ENCODE data around the gene IL12RB1. TPM values are rescaled to one million over a fixed set of nuclear protein-coding genes. Genes with fewer than 3 reads are reported as not detected.

Gene IL12RB1
- total and polyA plus RNA-seq, 2 of the 13 experiments (the other 11 are each of a cell fraction or from before 2014, with no cell fraction given), result 0.03 to 0.04 TPM

- peak; percentile 31 for TF ChIP-seq AGO2 (optimal IDR thresholded peaks at IDR 0.05; ENCODE audit: low read depth, low read length)
- TF ChIP-seq ZBTB33 (CRISPR knock-in tag; IDR thresholded peaks at IDR 0.05), result peak; percentile 67
- 0 out of 4 replicates have a peak, but pooled peaks of 1 of the 2 experiments have one; percentile 23 for TF ChIP-seq POLR2A (IDR thresholded peaks at IDR 0.05; ENCODE audit: insufficient read depth in 1 of 2, low read depth in 2 of 2, low read length in 2 of 2)
- no peak for TF ChIP-seq MXD4 (CRISPR knock-in tag; IDR thresholded peaks at IDR 0.05)
Measured at GRCh38 chr19:18023622-18024251, 63.0 kb downstream of the IL12RB1 start (continued).

GRCh38 chr19:18021121-18021755, 65.5 kb downstream of the IL12RB1 start:
- 21% methylated on average over 9 of the region's 21 CpGs for WGBS (ENCODE audit: low lambda C conversion rate)
- H3K9me3 ChIP-seq (ENCODE audit: low read length), result no peaks in the 10 kb centered on the region
- intact Hi-C loops (cut with micrococcal nuclease; ENCODE audit: unreplicated experiment), result no loop called here
- H3K79me2 ChIP-seq (ENCODE audit: insufficient read depth, low read length), result no peaks in the 10 kb centered on the region
- H3K27ac ChIP-seq (ENCODE audit: extremely low read length, insufficient read depth, low read length), result no peak overlapping the region
- in situ Hi-C loops (cut with HindIII; ENCODE audit: extremely low pct_ligation_motif_present, low pct_unique_long_range_greater_than_20kb), result no loop called here
- H2AFZ ChIP-seq (ENCODE audit: low read length), result no peak overlapping the region
- FAIRE-seq (no peak), DNase-seq (ENCODE audit: low spot score) (no peak), ATAC-seq (peak; percentile 16)
- H3K9ac ChIP-seq (ENCODE audit: insufficient read depth, low read depth, low read length), result peak overlapping the region; percentile 57
- no peaks in the 10 kb centered on the region for H4K20me1 ChIP-seq (ENCODE audit: insufficient read depth, low read length)
- H3K36me3 ChIP-seq (replicated peaks in 1 of 2; ENCODE audit: control insufficient read depth in 1 of 2, insufficient read depth in 2 of 2, low read length in 2 of 2), result no peaks in the 10 kb centered on the region
- no peaks in the 10 kb centered on the region for H3K27me3 ChIP-seq (ENCODE audit: control insufficient read depth in 1 of 2, insufficient read depth in 2 of 2, low read length in 2 of 2)
- no TSS peak for BruUV-seq (replicated peaks)
- ChIA-PET CTCF (ENCODE audit: low intra/inter-chr PET ratio, low total read pairs) (no interaction called here), POLR2A (interaction anchor here (0.6 to 2.1 kb wide), 3 partner anchors 8 to 71 kb away, joined by 4 to 10 read pairs (median 5); no protein-coding TSS in a partner anchor)
- peaks cover 62% of the 10 kb centered on the region for H3K4me1 ChIP-seq (ENCODE audit: insufficient read depth, low read length)
- peak overlapping the region; percentile 26 to 62 (median 37); a peak in 5 of 6 replicates for H3K4me3 ChIP-seq (replicated peaks in 1 of 3; ENCODE audit: insufficient read depth in 1 of 3, low read depth in 2 of 3, low read length in 3 of 3)
- peak overlapping the region; percentile 88 for H3K4me2 ChIP-seq (ENCODE audit: low read depth, low read length)
- TF ChIP-seq FOSL2 (CRISPR knock-in tag; IDR thresholded peaks at IDR 0.05), result peak; percentile 86
- no peak for TF ChIP-seq REL (CRISPR knock-in tag; conservative IDR thresholded peaks at IDR 0.05)
- peak; percentile 47 for TF ChIP-seq SRSF1 (optimal IDR thresholded peaks at IDR 0.05; ENCODE audit: low read depth, low read length)
- 0 out of 2 replicates have a peak, but pooled peaks have one; percentile 12 for TF ChIP-seq RXRA (CRISPR knock-in tag; IDR thresholded peaks at IDR 0.05)
- peak; percentile 77 for TF ChIP-seq BCL6 (CRISPR knock-in tag; IDR thresholded peaks at IDR 0.05)
- peak; percentile 74 for TF ChIP-seq HNRNPL (IDR thresholded peaks at IDR 0.05; ENCODE audit: low read depth, low read length)
- peak; percentile 68 for TF ChIP-seq ZBTB43 (CRISPR knock-in tag; conservative IDR thresholded peaks at IDR 0.05)
- peak; percentile 46 for TF ChIP-seq AGO2 (optimal IDR thresholded peaks at IDR 0.05; ENCODE audit: low read depth, low read length)
- TF ChIP-seq EP300 (IDR thresholded peaks at IDR 0.05; ENCODE audit: low read depth in 2 of 2, low read length in 2 of 2), result peak in 1 of 2 experiments; percentile 19; a peak in 1 of 4 replicates
- no peak for TF ChIP-seq EP300 (CRISPR knock-in tag; IDR thresholded peaks at IDR 0.05; ENCODE audit: borderline replicate concordance)
- TF ChIP-seq ZBTB33 (CRISPR knock-in tag; IDR thresholded peaks at IDR 0.05), result peak; percentile 2; the same call in 1 of the 2 replicates
- no peak for TF ChIP-seq TBL1XR1 (IDR thresholded peaks at IDR 0.05; ENCODE audit: borderline replicate concordance, low read length, partially characterized antibody)
- no peak for TF ChIP-seq ZNF605 (CRISPR knock-in tag; IDR thresholded peaks at IDR 0.05)
